H9 (cell line): ENCODE data around the gene BMP7. TPM values are rescaled to one million over a fixed set of nuclear protein-coding genes. Genes with fewer than 3 reads are reported as not detected.

Experiments
- DNase-seq: peaks from one replicate; pipeline ENCODE4 v3.0.0-alpha.2; 2017
- H2AFZ ChIP-seq: one replicate; pipeline ENCODE4 v1.6.1; 2013; ENCODE audit warnings: mild to moderate bottlenecking, low read length, control low read depth, moderate library complexity
- H2AK5ac ChIP-seq: 2 replicates; pipeline ENCODE4 v1.6.1; 2013; ENCODE audit warnings: low read length, control low read depth, mixed read lengths; ENCODE audit not compliant: insufficient read length
- H2BK120ac ChIP-seq: one replicate; pipeline ENCODE4 v1.6.1; 2013; ENCODE audit warnings: low read depth, mild to moderate bottlenecking, low read length, control low read depth, inconsistent platforms; ENCODE audit not compliant: poor library complexity, severe bottlenecking
- H2BK12ac ChIP-seq: 2 replicates; pipeline ENCODE4 v1.6.1; 2013; ENCODE audit warnings: low read length, control low read depth, mixed read lengths, low read depth; ENCODE audit not compliant: insufficient read length
- H2BK15ac ChIP-seq: 2 replicates; pipeline ENCODE4 v1.6.1; 2013; ENCODE audit warnings: low read depth, low read length, control low read depth
- H2BK20ac ChIP-seq: one replicate; pipeline ENCODE4 v1.6.1; 2013; ENCODE audit warnings: low read depth, mild to moderate bottlenecking, low read length, control low read depth, inconsistent platforms; ENCODE audit not compliant: poor library complexity, severe bottlenecking
- H2BK5ac ChIP-seq: 2 replicates; pipeline ENCODE4 v1.6.1; 2013; ENCODE audit warnings: low read length, control low read depth, mixed read lengths; ENCODE audit not compliant: insufficient read length
- H3K14ac ChIP-seq: 2 replicates; pipeline ENCODE4 v1.6.1; 2013; ENCODE audit warnings: low read length, control low read depth; ENCODE audit not compliant: insufficient read depth
- H3K18ac ChIP-seq: 2 replicates; pipeline ENCODE4 v1.6.1; 2013; ENCODE audit warnings: low read depth, mild to moderate bottlenecking, mixed read lengths, low read length, control low read depth; ENCODE audit not compliant: insufficient read length
- H3K23ac ChIP-seq: 2 replicates; pipeline ENCODE4 v1.6.1; 2013; ENCODE audit warnings: low read length, control low read depth, mixed read lengths, low read depth; ENCODE audit not compliant: insufficient read length
- H3K23me2 ChIP-seq: 2 replicates; pipeline ENCODE4 v1.6.1; 2013; ENCODE audit warnings: low read depth, mild to moderate bottlenecking, mixed read lengths, low read length, control low read depth; ENCODE audit not compliant: insufficient read length, poor library complexity, severe bottlenecking
- H3K27ac ChIP-seq: 2 replicates; pipeline ENCODE4 v1.5.1; 2013; ENCODE audit warnings: low read length, control low read depth, mixed read lengths, low read depth; ENCODE audit not compliant: insufficient read length
- H3K27me3 ChIP-seq: 2 replicates; pipeline ENCODE4 v1.6.1; 2013; ENCODE audit warnings: low read length, control low read depth, inconsistent platforms; ENCODE audit not compliant: insufficient read depth
- H3K4ac ChIP-seq: 2 replicates; pipeline ENCODE4 v1.6.1; 2013; ENCODE audit warnings: low read depth, mild to moderate bottlenecking, control low read depth, inconsistent platforms, low read length, moderate library complexity
- H3K4me1 ChIP-seq: 2 replicates; pipeline ENCODE4 v1.6.1; 2013; ENCODE audit warnings: low read length, control low read depth, inconsistent platforms; ENCODE audit not compliant: insufficient read depth
- H3K4me2 ChIP-seq: 2 replicates; pipeline ENCODE4 v1.6.1; 2013; ENCODE audit warnings: low read length, control low read depth, mixed read lengths; ENCODE audit not compliant: insufficient read length, insufficient read depth
- H3K56ac ChIP-seq: 2 replicates; pipeline ENCODE4 v1.6.1; 2013; ENCODE audit warnings: low read depth, mild to moderate bottlenecking, mixed read lengths, low read length, control low read depth; ENCODE audit not compliant: insufficient read length
- H3K79me1 ChIP-seq: 2 replicates; pipeline ENCODE4 v1.6.1; 2013; ENCODE audit warnings: low read depth, mild to moderate bottlenecking, moderate library complexity, low read length, control low read depth, inconsistent platforms; ENCODE audit not compliant: insufficient read depth, poor library complexity, severe bottlenecking
- H3K79me2 ChIP-seq: 2 replicates; pipeline ENCODE4 v1.6.1; 2013; ENCODE audit warnings: low read length, control low read depth, inconsistent platforms; ENCODE audit not compliant: insufficient read depth
- H3K9ac ChIP-seq: 2 replicates; pipeline ENCODE4 v1.6.1; 2013; ENCODE audit warnings: low read length, control low read depth, mixed read lengths; ENCODE audit not compliant: insufficient read length; ENCODE audit errors: extremely low read depth
- H3K9me3 ChIP-seq: one replicate; pipeline ENCODE4 v1.6.1; 2013; ENCODE audit warnings: low read depth, low read length, inconsistent platforms; ENCODE audit not compliant: control insufficient read depth
- H3T11ph ChIP-seq: one replicate; pipeline ENCODE4 v1.6.1; 2013; ENCODE audit warnings: mild to moderate bottlenecking, low read length, control low read depth, inconsistent platforms
- H4K20me1 ChIP-seq: one replicate; pipeline ENCODE4 v1.6.1; 2013; ENCODE audit not compliant: control insufficient read depth, insufficient read length, insufficient read depth
- H4K5ac ChIP-seq: 2 replicates; pipeline ENCODE4 v1.6.1; 2013; ENCODE audit warnings: low read depth, mild to moderate bottlenecking, mixed read lengths, low read length, control low read depth; ENCODE audit not compliant: insufficient read length
- H4K8ac ChIP-seq: replicated peaks from 2 replicates; pipeline ENCODE4 v1.6.1; 2013; ENCODE audit warnings: low read length, control low read depth, mixed read lengths, low read depth; ENCODE audit not compliant: insufficient read length
- H4K91ac ChIP-seq: 2 replicates; pipeline ENCODE4 v1.6.1; 2013; ENCODE audit warnings: low read depth, mild to moderate bottlenecking, moderate library complexity, mixed read lengths, low read length, control low read depth; ENCODE audit not compliant: insufficient read length
- H3K27ac Mint-ChIP-seq, 3 experiments: 2 replicates in 2 of 3; 3 replicates in 1 of 3; pipeline ENCODE4 v1.8.0; 2020 to 2021; ENCODE audit warnings: mixed read lengths in 3 of 3, mild to moderate bottlenecking in 1 of 3, moderate library complexity in 1 of 3
- H3K27me3 Mint-ChIP-seq: 2 replicates; pipeline ENCODE4 v1.8.0; 2021; ENCODE audit warnings: low read depth, mild to moderate bottlenecking, moderate library complexity, mixed read lengths
- H3K36me3 Mint-ChIP-seq, 3 experiments: 2 replicates in 2 of 3; 3 replicates in 1 of 3; pipeline ENCODE4 v1.8.0; 2020 to 2021; ENCODE audit warnings: low read depth in 3 of 3, mixed read lengths in 3 of 3; ENCODE audit not compliant: insufficient read depth in 1 of 3
- H3K4me1 Mint-ChIP-seq, 2 experiments: 2 replicates each; pipeline ENCODE4 v1.8.0; 2020; ENCODE audit warnings: mixed read lengths in 2 of 2
- H3K4me3 Mint-ChIP-seq, 2 experiments: 2 replicates in 1 of 2; 3 replicates in 1 of 2; pipeline ENCODE4 v1.8.0; 2020 to 2021; ENCODE audit warnings: mild to moderate bottlenecking in 2 of 2, mixed read lengths in 2 of 2, moderate library complexity in 1 of 2
- H3K9me3 Mint-ChIP-seq, 2 experiments: 2 replicates in 1 of 2; 3 replicates in 1 of 2; pipeline ENCODE4 v1.8.0; 2020; ENCODE audit warnings: mild to moderate bottlenecking in 2 of 2, mixed read lengths in 2 of 2, moderate library complexity in 1 of 2
- CTCF ChIP-seq: fragments of 200-600 bp; sonication (generic); conservative IDR thresholded peaks from 3 replicates; pipeline ENCODE4 v1.8.0; 2021; ENCODE audit warnings: antibody characterized with exemption, mild to moderate bottlenecking
- WGBS: extraction: QIAGEN DNeasy Blood & Tissue Kit; methylation state at CpG from one replicate; pipeline ENCODE4 v1.1.7; 2013; ENCODE audit warnings: missing lambda C conversion rate, low lambda C conversion rate, mixed read lengths; ENCODE audit not compliant: insufficient read length; ENCODE audit errors: extremely low coverage; 5-methylcytosine and 5-hydroxymethylcytosine counted together
- total RNA-seq: library from RNA; stranded (reverse); gene quantifications from 2 replicates; pipeline ENCODE4 v1.2.1, GENCODE V29; 2021

BMP7 gene
- total RNA-seq, 1 experiment from 2014 or later: 17.7 TPM

- TF ChIP-seq CTCF: no peak
- Histone ChIP-seq H3K23me2 (no peaks in the 10 kb centered on the region), H3K23ac (no peak overlapping the region), H3K4me2 (no peak overlapping the region), H2BK15ac (no peak overlapping the region), H3K79me1 (no peaks in the 10 kb centered on the region), H3K14ac (no peak overlapping the region), H4K91ac (no peak overlapping the region), H2BK120ac (no peak overlapping the region), H3K4ac (no peak overlapping the region), H4K5ac (no peak overlapping the region), H3K27ac (no peak overlapping the region), H3K18ac (no peak overlapping the region), H3T11ph (no peak overlapping the region), H2BK12ac (no peak overlapping the region), H3K27me3 (no peaks in the 10 kb centered on the region; the same call in 1 of the 2 replicates), H2BK5ac (no peak overlapping the region), H2AK5ac (no peak overlapping the region), H2BK20ac (no peak overlapping the region), H3K79me2 (no peaks in the 10 kb centered on the region), H3K56ac (no peak overlapping the region), H3K4me1 (peaks cover 6% of the 10 kb centered on the region), H2AFZ (no peak overlapping the region), H3K9me3 (no peaks in the 10 kb centered on the region), H4K8ac (no peak overlapping the region), H3K9ac (no peak overlapping the region), H4K20me1 (no peaks in the 10 kb centered on the region)
- no CpG with 5 or more reads among the region's 1 CpG for WGBS
- Mint-ChIP-seq H3K36me3 (no peaks in the 10 kb centered on the region; a peak in 1 of 7 replicates), H3K27ac (no peak overlapping the region), H3K4me3 (no peak overlapping the region), H3K9me3 (no peaks in the 10 kb centered on the region), H3K4me1 (peaks cover 57 to 60% of the 10 kb centered on the region in 2 experiments), H3K27me3 (peaks cover 3% of the 10 kb centered on the region)
- DNase-seq: no peak
Measured at GRCh38 chr20:57255183-57255582, 11.3 kb downstream of the BMP7 start.
